Measurements from ENCODE around the gene RHOH.
"Not testable (repeated sequence)": the region's sequence is repeated elsewhere in the genome, so short reads cannot be mapped to it uniquely, and the experiment has no call there.

Gene RHOH

GRCh38 chr4:40196724-40197281 is at the start of gene RHOH:
Gene RHOH, plus strand, starts transcription at chr4:40197031. Its CDS starts 46,356 bp downstream, at chr4:40243387.
- H3K4me3 ChIP-seq (ENCODE audit: low read depth, low read length): no peak within 1 kb of the TSS

GRCh38 chr4:40147490-40147889 is 49.3 kb upstream of the RHOH start:
- H3K79me2 ChIP-seq (ENCODE audit: control insufficient read depth, insufficient read depth, low read length, unreplicated experiment); H2AFZ ChIP-seq (ENCODE audit: low read length, unreplicated experiment); H3K27me3 ChIP-seq (ENCODE audit: insufficient read depth, low read length); H3K36me3 ChIP-seq (ENCODE audit: insufficient read depth, low read length); H3K27ac ChIP-seq (ENCODE audit: low read depth, low read length); H3K4me3 ChIP-seq (ENCODE audit: low read depth, low read length); H3K4me1 ChIP-seq (ENCODE audit: control insufficient read depth, insufficient read depth, low read length, unreplicated experiment): not testable (repeated sequence)

More at GRCh38 chr4:40196724-40197281, at the start of gene RHOH:
- H3K79me2 ChIP-seq (ENCODE audit: control insufficient read depth, insufficient read depth, low read length, unreplicated experiment): no peaks in the 10 kb centered on the region
- H2AFZ ChIP-seq (ENCODE audit: low read length, unreplicated experiment): no peak within 1 kb of the TSS
- no peaks in the 10 kb centered on the region for H3K27me3 ChIP-seq (ENCODE audit: insufficient read depth, low read length)
- no peaks in the 10 kb centered on the region for H3K4me1 ChIP-seq (ENCODE audit: control insufficient read depth, insufficient read depth, low read length, unreplicated experiment)
- no peaks in the 10 kb centered on the region for H3K36me3 ChIP-seq (ENCODE audit: insufficient read depth, low read length)
- no peak within 1 kb of the TSS for H3K27ac ChIP-seq (ENCODE audit: low read depth, low read length)

- Histone ChIP-seq H3K4me1 (ENCODE audit: control insufficient read depth, insufficient read depth, low read length, unreplicated experiment) (no peaks in the 10 kb centered on the region), H3K79me2 (ENCODE audit: control insufficient read depth, insufficient read depth, low read length, unreplicated experiment) (no peaks in the 10 kb centered on the region), H3K27me3 (ENCODE audit: insufficient read depth, low read length) (no peaks in the 10 kb centered on the region), H3K4me3 (ENCODE audit: low read depth, low read length) (no peak overlapping the region), H3K27ac (ENCODE audit: low read depth, low read length) (no peak overlapping the region), H2AFZ (ENCODE audit: low read length, unreplicated experiment) (no peak overlapping the region), H3K36me3 (ENCODE audit: insufficient read depth, low read length) (no peaks in the 10 kb centered on the region)
Measured at GRCh38 chr4:40149960-40150385, 46.9 kb upstream of the RHOH start.

GRCh38 chr4:40150932-40151331 is 45.9 kb upstream of the RHOH start:
- Histone ChIP-seq H3K4me1 (ENCODE audit: control insufficient read depth, insufficient read depth, low read length, unreplicated experiment) (no peaks in the 10 kb centered on the region), H3K36me3 (ENCODE audit: insufficient read depth, low read length) (no peaks in the 10 kb centered on the region), H3K4me3 (ENCODE audit: low read depth, low read length) (no peak overlapping the region)

GRCh38 chr4:40152637-40153036 is 44.2 kb upstream of the RHOH start:
- no peaks in the 10 kb centered on the region for H3K79me2 ChIP-seq (ENCODE audit: control insufficient read depth, insufficient read depth, low read length, unreplicated experiment)
- no peaks in the 10 kb centered on the region for H3K27me3 ChIP-seq (ENCODE audit: insufficient read depth, low read length)
- no peaks in the 10 kb centered on the region for H3K4me1 ChIP-seq (ENCODE audit: control insufficient read depth, insufficient read depth, low read length, unreplicated experiment)
- no peak overlapping the region for H3K4me3 ChIP-seq (ENCODE audit: low read depth, low read length)
- H3K27ac ChIP-seq (ENCODE audit: low read depth, low read length): no peak overlapping the region
- H3K36me3 ChIP-seq (ENCODE audit: insufficient read depth, low read length): no peaks in the 10 kb centered on the region
- no peak overlapping the region for H2AFZ ChIP-seq (ENCODE audit: low read length, unreplicated experiment)

More at GRCh38 chr4:40150932-40151331, 45.9 kb upstream of the RHOH start:
- Histone ChIP-seq H2AFZ (ENCODE audit: low read length, unreplicated experiment) (no peak overlapping the region), H3K27me3 (ENCODE audit: insufficient read depth, low read length) (no peaks in the 10 kb centered on the region), H3K79me2 (ENCODE audit: control insufficient read depth, insufficient read depth, low read length, unreplicated experiment) (no peaks in the 10 kb centered on the region), H3K27ac (ENCODE audit: low read depth, low read length) (no peak overlapping the region)

GRCh38 chr4:40157436-40157835 is 39.4 kb upstream of the RHOH start:
- Histone ChIP-seq H3K27ac (ENCODE audit: low read depth, low read length) (no peak overlapping the region), H3K4me3 (ENCODE audit: low read depth, low read length) (no peak overlapping the region)

GRCh38 chr4:40160258-40160657 is 36.6 kb upstream of the RHOH start:
- H2AFZ ChIP-seq (ENCODE audit: low read length, unreplicated experiment): no peak overlapping the region
- H3K27ac ChIP-seq (ENCODE audit: low read depth, low read length): no peak overlapping the region
- H3K27me3 ChIP-seq (ENCODE audit: insufficient read depth, low read length): no peaks in the 10 kb centered on the region
- H3K79me2 ChIP-seq (ENCODE audit: control insufficient read depth, insufficient read depth, low read length, unreplicated experiment): no peaks in the 10 kb centered on the region
- no peaks in the 10 kb centered on the region for H3K4me1 ChIP-seq (ENCODE audit: control insufficient read depth, insufficient read depth, low read length, unreplicated experiment)
- no peak overlapping the region for H3K4me3 ChIP-seq (ENCODE audit: low read depth, low read length)
- H3K36me3 ChIP-seq (ENCODE audit: insufficient read depth, low read length): no peaks in the 10 kb centered on the region

More at GRCh38 chr4:40157436-40157835, 39.4 kb upstream of the RHOH start:
- Histone ChIP-seq H2AFZ (ENCODE audit: low read length, unreplicated experiment) (no peak overlapping the region), H3K79me2 (ENCODE audit: control insufficient read depth, insufficient read depth, low read length, unreplicated experiment) (no peaks in the 10 kb centered on the region), H3K36me3 (ENCODE audit: insufficient read depth, low read length) (no peaks in the 10 kb centered on the region), H3K27me3 (ENCODE audit: insufficient read depth, low read length) (no peaks in the 10 kb centered on the region), H3K4me1 (ENCODE audit: control insufficient read depth, insufficient read depth, low read length, unreplicated experiment) (no peaks in the 10 kb centered on the region)

DNA sequence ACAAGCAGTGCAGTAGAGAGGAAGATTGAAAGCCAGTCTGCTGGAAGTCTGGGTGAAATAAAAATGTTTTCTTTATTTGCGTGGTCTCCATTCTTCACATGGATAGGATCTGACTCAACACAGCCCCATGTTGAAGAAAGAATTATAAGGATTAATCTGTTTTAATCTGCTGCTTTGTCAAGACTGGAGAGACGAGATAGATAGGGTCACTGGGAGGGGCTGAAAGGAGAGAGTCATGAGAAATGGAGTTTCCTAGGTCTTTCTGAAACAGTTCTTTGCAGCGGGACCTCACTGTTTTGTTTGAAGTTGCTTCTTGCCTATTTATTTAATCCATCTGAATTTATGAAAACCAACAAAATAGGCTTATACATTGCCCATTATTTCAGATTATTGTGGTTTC is 32.4 kb upstream of the RHOH start:
- no peaks in the 10 kb centered on the region for H3K4me1 ChIP-seq (ENCODE audit: control insufficient read depth, insufficient read depth, low read length, unreplicated experiment)
- H2AFZ ChIP-seq (ENCODE audit: low read length, unreplicated experiment): no peak overlapping the region
- H3K27ac ChIP-seq (ENCODE audit: low read depth, low read length): no peak overlapping the region
- H3K36me3 ChIP-seq (ENCODE audit: insufficient read depth, low read length): no peaks in the 10 kb centered on the region; the same call in 1 of the 2 replicates
- H3K27me3 ChIP-seq (ENCODE audit: insufficient read depth, low read length): no peaks in the 10 kb centered on the region
- no peaks in the 10 kb centered on the region for H3K79me2 ChIP-seq (ENCODE audit: control insufficient read depth, insufficient read depth, low read length, unreplicated experiment)
- H3K4me3 ChIP-seq (ENCODE audit: low read depth, low read length): no peak overlapping the region

DNA sequence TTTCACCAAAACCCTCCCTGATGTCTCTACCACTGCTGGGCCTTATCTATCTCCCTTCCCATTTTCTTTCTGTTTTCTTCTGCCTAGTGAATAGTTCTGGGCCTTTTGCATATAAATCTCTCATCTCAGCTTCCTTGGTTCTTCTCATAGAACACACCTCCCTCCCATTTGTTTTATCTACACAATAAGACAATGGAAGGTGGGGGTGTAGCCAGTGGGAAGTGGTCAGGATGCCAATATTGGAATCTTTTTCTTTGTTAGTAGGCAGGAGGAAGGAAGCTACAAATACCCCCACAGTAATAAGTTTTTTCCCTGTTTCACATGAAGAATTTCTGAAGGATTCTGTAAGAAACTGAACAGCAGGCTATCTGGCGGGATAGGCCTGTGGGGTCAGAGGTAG is 30.9 kb upstream of the RHOH start:
- Histone ChIP-seq H3K4me3 (ENCODE audit: low read depth, low read length) (no peak overlapping the region), H2AFZ (ENCODE audit: low read length, unreplicated experiment) (no peak overlapping the region), H3K79me2 (ENCODE audit: control insufficient read depth, insufficient read depth, low read length, unreplicated experiment) (no peaks in the 10 kb centered on the region), H3K4me1 (ENCODE audit: control insufficient read depth, insufficient read depth, low read length, unreplicated experiment) (no peaks in the 10 kb centered on the region), H3K27me3 (ENCODE audit: insufficient read depth, low read length) (no peaks in the 10 kb centered on the region), H3K27ac (ENCODE audit: low read depth, low read length) (no peak overlapping the region), H3K36me3 (ENCODE audit: insufficient read depth, low read length) (no peaks in the 10 kb centered on the region; the same call in 1 of the 2 replicates)

DNA sequence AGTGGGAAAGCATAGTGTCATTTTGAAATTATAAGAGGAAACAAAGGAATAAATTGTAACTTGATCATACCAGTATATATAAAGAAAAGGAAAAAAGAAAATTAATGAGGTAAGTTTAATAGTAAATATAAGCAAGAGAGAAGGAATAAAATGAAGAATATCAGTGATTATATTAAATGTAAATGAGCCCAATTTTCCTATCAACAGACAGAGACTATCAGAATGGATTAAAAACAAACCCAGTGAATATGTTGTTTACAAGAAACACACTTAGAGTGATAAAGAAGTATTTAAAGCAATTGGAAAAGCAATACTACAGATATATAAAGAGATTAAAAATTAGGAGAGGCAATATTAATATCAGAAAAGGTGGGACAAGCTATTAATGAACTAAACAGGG is 28.8 kb upstream of the RHOH start:
- H3K4me3 ChIP-seq (ENCODE audit: low read depth, low read length): no peak overlapping the region
- H3K36me3 ChIP-seq (ENCODE audit: insufficient read depth, low read length): no peaks in the 10 kb centered on the region; the same call in 1 of the 2 replicates
- H3K27ac ChIP-seq (ENCODE audit: low read depth, low read length): no peak overlapping the region
- no peak overlapping the region for H2AFZ ChIP-seq (ENCODE audit: low read length, unreplicated experiment)
- H3K4me1 ChIP-seq (ENCODE audit: control insufficient read depth, insufficient read depth, low read length, unreplicated experiment): no peaks in the 10 kb centered on the region
- no peaks in the 10 kb centered on the region for H3K27me3 ChIP-seq (ENCODE audit: insufficient read depth, low read length)
- H3K79me2 ChIP-seq (ENCODE audit: control insufficient read depth, insufficient read depth, low read length, unreplicated experiment): no peaks in the 10 kb centered on the region

DNA sequence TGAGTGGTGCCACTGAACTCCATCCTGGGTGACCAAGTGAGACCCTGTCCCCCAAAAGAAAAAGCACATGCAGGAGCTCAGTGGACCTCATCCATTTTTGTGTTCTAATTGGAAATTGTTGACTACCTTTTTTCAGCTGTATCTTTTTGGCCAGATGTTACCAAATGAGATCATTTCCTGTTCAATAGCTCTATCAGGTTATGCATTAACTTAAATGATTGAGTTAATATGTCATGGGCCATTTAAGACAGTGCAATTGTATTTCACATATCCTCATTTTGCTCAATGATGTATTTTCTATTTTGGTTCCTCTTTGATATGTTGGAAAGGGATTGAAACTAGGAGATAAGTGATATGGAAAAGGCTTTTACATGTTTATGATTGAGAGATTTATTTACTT is 26.2 kb upstream of the RHOH start:
- Histone ChIP-seq H3K4me1 (ENCODE audit: control insufficient read depth, insufficient read depth, low read length, unreplicated experiment) (no peaks in the 10 kb centered on the region), H3K27me3 (ENCODE audit: insufficient read depth, low read length) (no peaks in the 10 kb centered on the region), H2AFZ (ENCODE audit: low read length, unreplicated experiment) (no peak overlapping the region), H3K36me3 (ENCODE audit: insufficient read depth, low read length) (no peaks in the 10 kb centered on the region; the same call in 1 of the 2 replicates), H3K79me2 (ENCODE audit: control insufficient read depth, insufficient read depth, low read length, unreplicated experiment) (no peaks in the 10 kb centered on the region), H3K27ac (ENCODE audit: low read depth, low read length) (no peak overlapping the region), H3K4me3 (ENCODE audit: low read depth, low read length) (no peak overlapping the region)

All from ACC112 (cell line).